RWPE1 (cell line): ENCODE measurements around the gene PNPLA1.

Source experiments
- CTCF ChIA-PET: fragments of 350-600 bp; sonication (Branson Sonifier 250); formaldehyde crosslinking; extraction: SDS; loops from one replicate; lab custom pipeline; 2021; lab: Yijun Ruan, JAX
- POLR2A ChIA-PET: fragments of 400-600 bp; formaldehyde crosslinking; extraction: SDS; loops from one replicate; lab custom pipeline; 2020; ENCODE audit warnings: antibody characterized with exemption; ENCODE audit not compliant: low non-redundant PET; lab: Yijun Ruan, JAX
- DNase-seq: peaks from one replicate; pipeline ENCODE4 v3.0.0; 2012; ENCODE audit warnings: low spot score
- H3K27ac ChIP-seq: fragments of 450-650 bp; 2 replicates; pipeline ENCODE4 v1.5.1; 2017
- TF ChIP-seq, protein P1 (sequence below): fragments of 450-650 bp; conservative IDR thresholded peaks from 2 replicates; pipeline ENCODE4 v1.5.1; 2017; ENCODE audit warnings: low read depth, mild to moderate bottlenecking

The PNPLA1 gene

GRCh38 chr6:36252005-36252404 is 17.9 kb upstream of the PNPLA1 start:
- CTCF ChIA-PET = interaction anchor here (1.2 kb wide), 1 partner anchor 50 kb away, joined by 3 read pairs; no protein-coding TSS in a partner anchor
- H3K27ac ChIP-seq = no peak overlapping the region
- DNase-seq = no peak
- TF ChIP-seq, protein P1, sequence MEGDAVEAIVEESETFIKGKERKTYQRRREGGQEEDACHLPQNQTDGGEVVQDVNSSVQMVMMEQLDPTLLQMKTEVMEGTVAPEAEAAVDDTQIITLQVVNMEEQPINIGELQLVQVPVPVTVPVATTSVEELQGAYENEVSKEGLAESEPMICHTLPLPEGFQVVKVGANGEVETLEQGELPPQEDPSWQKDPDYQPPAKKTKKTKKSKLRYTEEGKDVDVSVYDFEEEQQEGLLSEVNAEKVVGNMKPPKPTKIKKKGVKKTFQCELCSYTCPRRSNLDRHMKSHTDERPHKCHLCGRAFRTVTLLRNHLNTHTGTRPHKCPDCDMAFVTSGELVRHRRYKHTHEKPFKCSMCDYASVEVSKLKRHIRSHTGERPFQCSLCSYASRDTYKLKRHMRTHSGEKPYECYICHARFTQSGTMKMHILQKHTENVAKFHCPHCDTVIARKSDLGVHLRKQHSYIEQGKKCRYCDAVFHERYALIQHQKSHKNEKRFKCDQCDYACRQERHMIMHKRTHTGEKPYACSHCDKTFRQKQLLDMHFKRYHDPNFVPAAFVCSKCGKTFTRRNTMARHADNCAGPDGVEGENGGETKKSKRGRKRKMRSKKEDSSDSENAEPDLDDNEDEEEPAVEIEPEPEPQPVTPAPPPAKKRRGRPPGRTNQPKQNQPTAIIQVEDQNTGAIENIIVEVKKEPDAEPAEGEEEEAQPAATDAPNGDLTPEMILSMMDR = no peak
- POLR2A ChIA-PET = no interaction called here

DNA sequence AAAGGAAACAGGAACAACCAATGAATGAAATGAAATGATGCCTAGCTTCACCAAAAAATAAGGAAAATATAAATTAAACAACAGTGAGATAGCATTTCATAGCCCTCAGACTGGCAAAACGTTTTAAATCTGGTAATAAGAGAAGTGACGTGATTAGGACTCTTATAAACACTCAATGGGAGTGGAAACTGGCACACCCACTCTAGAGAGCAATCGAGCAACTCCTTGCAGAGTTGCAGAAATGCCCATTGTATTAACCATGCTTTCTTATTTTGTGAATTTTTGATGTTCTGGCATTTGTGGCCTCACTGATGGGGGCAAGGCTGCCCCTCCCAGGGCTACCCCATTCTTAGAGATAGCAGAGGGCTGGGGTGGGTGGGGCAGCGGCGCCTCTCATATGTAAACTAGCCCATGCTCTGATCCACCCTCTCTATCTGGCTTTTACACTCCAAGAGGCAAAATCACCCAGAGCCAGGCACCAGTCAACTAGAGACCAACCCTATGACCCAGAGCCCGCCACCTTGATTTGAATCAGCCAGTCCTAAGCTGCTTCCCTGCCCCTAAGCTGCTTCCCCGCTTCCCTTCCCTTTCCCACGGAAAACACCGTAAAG is 6.4 kb upstream of the PNPLA1 start:
- POLR2A ChIA-PET = interaction anchor here (0.6 kb wide), 1 partner anchor 57 kb away, joined by 3 read pairs; no protein-coding TSS in a partner anchor
- TF ChIP-seq, protein P1 = no peak
- no peak for DNase-seq
- no peak overlapping the region for H3K27ac ChIP-seq
- CTCF ChIA-PET = interaction anchor here (0.6 kb wide), 1 partner anchor 190 kb away, joined by 6 read pairs; no protein-coding TSS in a partner anchor

DNA sequence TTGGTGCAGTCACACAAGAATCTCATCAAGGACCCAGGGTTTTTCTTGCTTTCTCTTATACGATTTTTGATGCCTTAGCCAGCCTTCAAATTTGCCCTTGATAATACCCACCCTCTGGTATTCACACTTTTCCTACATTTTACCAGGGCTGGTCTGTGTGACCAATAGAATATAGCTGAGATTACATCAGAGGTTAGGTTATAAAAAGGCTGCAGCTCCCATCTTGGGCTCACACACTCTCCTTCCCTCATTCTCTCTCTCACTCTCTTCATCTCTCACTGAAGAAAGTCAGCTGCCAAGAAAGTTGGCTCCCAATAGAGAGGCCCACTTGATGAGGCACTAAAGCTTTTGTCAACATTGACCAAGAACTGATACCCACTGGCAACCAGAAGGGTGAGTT is 4.1 kb upstream of the PNPLA1 start:
- DNase-seq = no peak
- H3K27ac ChIP-seq = no peak overlapping the region
- POLR2A ChIA-PET = no interaction called here
- CTCF ChIA-PET = interaction anchor here (0.5 to 0.8 kb wide), 2 partner anchors 36 to 170 kb away, joined by 3 read pairs; no protein-coding TSS in a partner anchor
- TF ChIP-seq, protein P1 = no peak

- DNase-seq = no peak
- CTCF ChIA-PET = interaction anchor here (1.1 kb wide), 1 partner anchor 35 kb away, joined by 3 read pairs; no protein-coding TSS in a partner anchor
- POLR2A ChIA-PET = no interaction called here
- TF ChIP-seq, protein P1 = no peak
- no peak overlapping the region for H3K27ac ChIP-seq
Observed at GRCh38 chr6:36266913-36267644, 2.8 kb upstream of the PNPLA1 start.

DNA sequence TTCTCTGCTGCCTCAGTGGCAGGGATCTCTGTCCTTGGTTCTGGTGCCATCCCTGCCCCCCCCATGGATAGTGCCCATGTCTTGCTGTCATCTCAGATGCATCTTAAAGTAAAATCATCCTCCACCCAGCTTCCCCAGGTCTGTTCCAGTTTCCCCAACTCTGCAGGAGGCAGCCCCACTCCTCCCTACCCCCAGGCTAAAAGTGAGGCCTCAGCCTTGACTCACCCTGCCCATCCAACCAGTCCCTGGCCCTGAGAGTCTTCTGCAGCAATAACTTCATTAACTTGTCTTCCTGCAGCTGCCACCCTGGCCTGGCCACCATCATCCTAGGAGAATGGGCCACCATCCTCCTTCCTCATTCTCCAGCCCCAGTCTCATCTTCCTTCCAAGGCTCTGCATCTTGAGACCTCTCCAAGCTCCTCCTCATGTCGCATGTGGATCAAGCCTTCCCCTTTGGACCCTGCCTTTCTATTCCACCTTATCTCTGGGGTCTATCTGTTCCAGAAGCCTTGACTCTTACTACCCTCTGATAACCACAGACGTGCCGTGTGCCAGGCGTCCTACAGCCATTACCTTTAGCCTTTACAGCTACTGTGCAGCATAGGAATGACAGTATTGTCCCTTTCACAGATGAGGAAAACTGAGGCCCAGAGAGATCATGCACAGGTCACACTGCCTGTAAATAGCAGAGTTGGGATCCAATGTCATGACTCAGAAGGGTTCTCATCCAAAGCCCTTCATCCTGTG is 2.0 kb upstream of the PNPLA1 start:
- no peak overlapping the region for H3K27ac ChIP-seq
- ChIA-PET POLR2A (no interaction called here), CTCF (interaction anchor here (0.5 to 1.1 kb wide), 3 partner anchors 34 to 202 kb away, joined by 3 to 6 read pairs (median 3); no protein-coding TSS in a partner anchor)
- TF ChIP-seq, protein P1 = no peak
- no peak for DNase-seq
